Measurements from ENCODE around the gene CA9. TPM values are rescaled to one million over a fixed set of nuclear protein-coding genes. Genes with fewer than 3 reads are reported as not detected.

The CA9 gene
- total and polyA plus RNA-seq, 12 donors = 0.20 to 13.2 (median 0.62) TPM; not detected in 6

DNA sequence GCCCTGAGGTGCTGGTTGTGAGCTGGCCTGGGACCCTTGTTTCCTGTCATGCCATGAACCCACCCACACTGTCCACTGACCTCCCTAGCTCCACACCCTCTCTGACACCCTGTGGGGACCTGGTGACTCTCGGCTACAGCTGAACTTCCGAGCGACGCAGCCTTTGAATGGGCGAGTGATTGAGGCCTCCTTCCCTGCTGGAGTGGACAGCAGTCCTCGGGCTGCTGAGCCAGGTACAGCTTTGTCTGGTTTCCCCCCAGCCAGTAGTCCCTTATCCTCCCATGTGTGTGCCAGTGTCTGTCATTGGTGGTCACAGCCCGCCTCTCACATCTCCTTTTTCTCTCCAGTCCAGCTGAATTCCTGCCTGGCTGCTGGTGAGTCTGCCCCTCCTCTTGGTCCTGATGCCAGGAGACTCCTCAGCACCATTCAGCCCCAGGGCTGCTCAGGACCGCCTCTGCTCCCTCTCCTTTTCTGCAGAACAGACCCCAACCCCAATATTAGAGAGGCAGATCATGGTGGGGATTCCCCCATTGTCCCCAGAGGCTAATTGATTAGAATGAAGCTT is 6.1 kb downstream of the CA9 start:
- intact Hi-C loops (cut with DNase I) = no loop called here
- peaks cover 0 to 16% (median 0%) of the 10 kb centered on the region in 7 donors for H3K27me3 ChIP-seq
- DNase-seq = no peak
- 77 to 85% methylated on average over 8 of the region's 8 CpGs for WGBS, 2 donors
- TF ChIP-seq, protein P1, sequence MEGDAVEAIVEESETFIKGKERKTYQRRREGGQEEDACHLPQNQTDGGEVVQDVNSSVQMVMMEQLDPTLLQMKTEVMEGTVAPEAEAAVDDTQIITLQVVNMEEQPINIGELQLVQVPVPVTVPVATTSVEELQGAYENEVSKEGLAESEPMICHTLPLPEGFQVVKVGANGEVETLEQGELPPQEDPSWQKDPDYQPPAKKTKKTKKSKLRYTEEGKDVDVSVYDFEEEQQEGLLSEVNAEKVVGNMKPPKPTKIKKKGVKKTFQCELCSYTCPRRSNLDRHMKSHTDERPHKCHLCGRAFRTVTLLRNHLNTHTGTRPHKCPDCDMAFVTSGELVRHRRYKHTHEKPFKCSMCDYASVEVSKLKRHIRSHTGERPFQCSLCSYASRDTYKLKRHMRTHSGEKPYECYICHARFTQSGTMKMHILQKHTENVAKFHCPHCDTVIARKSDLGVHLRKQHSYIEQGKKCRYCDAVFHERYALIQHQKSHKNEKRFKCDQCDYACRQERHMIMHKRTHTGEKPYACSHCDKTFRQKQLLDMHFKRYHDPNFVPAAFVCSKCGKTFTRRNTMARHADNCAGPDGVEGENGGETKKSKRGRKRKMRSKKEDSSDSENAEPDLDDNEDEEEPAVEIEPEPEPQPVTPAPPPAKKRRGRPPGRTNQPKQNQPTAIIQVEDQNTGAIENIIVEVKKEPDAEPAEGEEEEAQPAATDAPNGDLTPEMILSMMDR (IDR thresholded peaks at IDR 0.05) = no peak
- peaks cover 1 to 26% (median 13%) of the 10 kb centered on the region in 9 donors for H3K4me1 ChIP-seq
- H3K27ac ChIP-seq = no peak overlapping the region
- no peak for ATAC-seq
- no peaks in the 10 kb centered on the region for H3K9me3 ChIP-seq
- H3K36me3 ChIP-seq = peaks cover 0 to 38% (median 24%) of the 10 kb centered on the region in 9 donors
- H3K4me3 ChIP-seq = no peak overlapping the region

DNA sequence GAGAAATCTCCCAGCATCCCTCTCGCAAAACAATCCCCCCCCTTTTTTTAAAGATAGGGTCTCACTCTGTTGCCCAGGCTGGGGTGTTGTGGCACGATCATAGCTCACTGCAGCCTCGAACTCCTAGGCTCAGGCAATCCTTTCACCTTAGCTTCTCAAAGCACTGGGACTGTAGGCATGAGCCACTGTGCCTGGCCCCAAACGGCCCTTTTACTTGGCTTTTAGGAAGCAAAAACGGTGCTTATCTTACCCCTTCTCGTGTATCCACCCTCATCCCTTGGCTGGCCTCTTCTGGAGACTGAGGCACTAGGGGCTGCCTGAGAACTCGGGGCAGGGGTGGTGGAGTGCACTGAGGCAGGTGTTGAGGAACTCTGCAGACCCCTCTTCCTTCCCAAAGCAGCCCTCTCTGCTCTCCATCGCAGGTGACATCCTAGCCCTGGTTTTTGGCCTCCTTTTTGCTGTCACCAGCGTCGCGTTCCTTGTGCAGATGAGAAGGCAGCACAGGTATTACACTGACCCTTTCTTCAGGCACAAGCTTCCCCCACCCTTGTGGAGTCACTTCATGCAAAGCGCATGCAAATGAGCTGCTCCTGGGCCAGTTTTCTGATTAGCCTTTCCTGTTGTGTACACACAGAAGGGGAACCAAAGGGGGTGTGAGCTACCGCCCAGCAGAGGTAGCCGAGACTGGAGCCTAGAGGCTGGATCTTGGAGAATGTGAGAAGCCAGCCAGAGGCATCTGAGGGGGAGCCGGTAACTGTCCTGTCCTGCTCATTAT is 6.8 kb downstream of the CA9 start:
- H3K36me3 ChIP-seq = peaks cover 0 to 45% (median 31%) of the 10 kb centered on the region in 9 donors
- H3K27ac ChIP-seq = no peak overlapping the region
- ATAC-seq = no peak
- H3K4me3 ChIP-seq = no peak overlapping the region
- TF ChIP-seq, protein P1 (IDR thresholded peaks at IDR 0.05) = no peak
- intact Hi-C loops (cut with DNase I) = no loop called here
- no peak for DNase-seq
- 48 to 51% methylated on average over 15 of the region's 15 CpGs for WGBS, 2 donors
- H3K27me3 ChIP-seq = peaks cover 0 to 10% (median 0%) of the 10 kb centered on the region in 7 donors
- no peaks in the 10 kb centered on the region for H3K9me3 ChIP-seq
- peaks cover 7 to 31% (median 10%) of the 10 kb centered on the region in 9 donors for H3K4me1 ChIP-seq

DNA sequence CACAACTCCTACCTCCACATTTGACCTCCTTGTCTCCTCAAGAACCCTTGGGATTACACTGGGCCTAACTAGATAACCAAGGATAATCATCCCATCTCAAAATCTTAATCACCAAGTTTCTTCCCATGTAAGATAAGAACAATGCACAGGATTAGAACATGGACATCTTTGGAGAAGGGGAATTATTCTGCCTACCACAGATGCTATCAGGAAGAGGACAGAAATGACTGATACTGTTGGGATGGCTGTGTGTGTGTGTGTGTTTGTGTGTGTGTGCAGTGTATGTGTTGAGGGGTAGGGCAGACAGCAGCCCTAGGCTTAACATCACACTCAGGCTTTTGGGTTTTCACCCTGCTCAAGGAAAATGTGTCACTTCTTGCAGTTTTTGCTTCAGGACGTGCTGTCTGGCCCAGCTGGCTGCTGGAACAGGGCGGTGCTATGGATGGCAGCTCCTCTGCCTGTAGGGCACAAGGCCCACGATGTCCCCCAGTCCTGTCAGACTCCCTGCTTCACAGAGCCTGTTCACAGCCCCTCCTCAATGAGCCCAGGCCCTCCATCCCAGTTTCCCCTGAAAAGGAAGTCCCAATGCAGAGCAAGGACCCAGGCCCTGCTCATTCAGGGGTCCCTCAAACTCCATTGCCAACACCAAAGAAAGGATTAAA is 7.7 kb downstream of the CA9 start:
- no peak for ATAC-seq
- Histone ChIP-seq H3K27me3 (peaks cover 0 to under 1% (median 0%) of the 10 kb centered on the region in 7 donors), H3K36me3 (peaks cover 0 to 54% (median 33%) of the 10 kb centered on the region in 9 donors), H3K4me3 (no peak overlapping the region), H3K9me3 (no peaks in the 10 kb centered on the region), H3K4me1 (peaks cover 1 to 31% (median 11%) of the 10 kb centered on the region in 9 donors), H3K27ac (no peak overlapping the region)
- intact Hi-C loops (cut with DNase I) = no loop called here
- 64 to 80% methylated on average over 3 of the region's 3 CpGs for WGBS, 2 donors
- TF ChIP-seq, protein P1 (IDR thresholded peaks at IDR 0.05) = no peak
- no peak for DNase-seq

DNA sequence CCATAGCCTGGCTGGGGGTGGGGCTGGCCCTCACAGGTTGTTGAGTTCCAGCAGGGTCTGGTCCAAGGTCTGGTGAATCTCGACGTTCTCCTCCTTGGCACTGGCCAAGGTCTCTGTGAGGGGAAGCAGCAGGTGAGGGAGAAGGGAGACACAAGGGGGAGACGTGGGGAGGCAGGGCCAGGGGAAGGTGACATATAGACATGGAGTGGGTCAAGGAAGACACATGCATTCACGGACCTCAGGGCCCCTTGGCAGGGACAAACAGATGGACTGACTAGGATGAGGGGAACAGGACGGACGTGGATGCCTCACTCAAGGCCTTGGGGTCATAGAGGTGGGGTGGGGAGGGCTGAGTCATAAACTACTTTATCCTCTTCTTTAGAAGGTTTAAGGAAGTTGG is 8.3 kb downstream of the CA9 start:
- no peak for ATAC-seq
- Histone ChIP-seq H3K36me3 (peaks cover 0 to 54% (median 33%) of the 10 kb centered on the region in 9 donors), H3K4me3 (no peak overlapping the region), H3K4me1 (peaks cover 6 to 36% (median 16%) of the 10 kb centered on the region in 9 donors), H3K27ac (no peak overlapping the region), H3K27me3 (no peaks in the 10 kb centered on the region), H3K9me3 (no peaks in the 10 kb centered on the region)
- intact Hi-C loops (cut with DNase I) = no loop called here
- WGBS, 2 donors = 74 to 85% methylated on average over 6 of the region's 6 CpGs
- TF ChIP-seq, protein P1 (IDR thresholded peaks at IDR 0.05) = no peak
- DNase-seq = no peak

Data from heart right ventricle (tissue), 16 donors.